Stimulated activated CD8-positive, alpha-beta memory T cell treated with anti-CD3 and anti-CD28 coated beads, Interleukin-7, amount 100 ng/mL, for 4 hours (primary cell): ENCODE results near the gene RTF2.
"Not testable (repeated sequence)": the region's sequence is repeated elsewhere in the genome, so short reads cannot be mapped to it uniquely, and the experiment has no call there.

Experiments
- DNase-seq, 2 donors: peaks; one replicate each; pipeline ENCODE4 v3.0.0-alpha.2; 2020; ENCODE audit warnings: low read depth in 2 of 2

Gene RTF2

DNA sequence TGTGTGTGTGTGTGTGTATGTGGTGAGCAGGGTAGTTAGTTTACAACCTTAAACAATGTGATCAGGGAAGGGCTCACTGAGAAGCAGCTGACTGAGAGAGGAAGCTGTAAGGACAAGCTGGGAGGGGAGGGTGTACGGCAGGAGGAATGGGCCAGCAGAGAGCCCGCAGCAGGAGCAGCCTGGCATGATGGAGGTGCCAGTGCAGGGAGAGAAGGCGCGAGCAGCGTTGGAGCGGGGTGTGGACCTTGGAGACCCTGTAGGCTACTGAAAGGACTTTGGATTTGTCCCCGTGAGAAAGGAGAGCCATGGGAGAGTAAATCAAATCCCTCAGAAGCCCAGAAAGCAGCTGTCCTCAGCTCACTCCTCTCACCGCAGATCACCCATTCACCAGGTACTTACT, 83.1 kb downstream of the RTF2 start:
- no peak for DNase-seq

DNA sequence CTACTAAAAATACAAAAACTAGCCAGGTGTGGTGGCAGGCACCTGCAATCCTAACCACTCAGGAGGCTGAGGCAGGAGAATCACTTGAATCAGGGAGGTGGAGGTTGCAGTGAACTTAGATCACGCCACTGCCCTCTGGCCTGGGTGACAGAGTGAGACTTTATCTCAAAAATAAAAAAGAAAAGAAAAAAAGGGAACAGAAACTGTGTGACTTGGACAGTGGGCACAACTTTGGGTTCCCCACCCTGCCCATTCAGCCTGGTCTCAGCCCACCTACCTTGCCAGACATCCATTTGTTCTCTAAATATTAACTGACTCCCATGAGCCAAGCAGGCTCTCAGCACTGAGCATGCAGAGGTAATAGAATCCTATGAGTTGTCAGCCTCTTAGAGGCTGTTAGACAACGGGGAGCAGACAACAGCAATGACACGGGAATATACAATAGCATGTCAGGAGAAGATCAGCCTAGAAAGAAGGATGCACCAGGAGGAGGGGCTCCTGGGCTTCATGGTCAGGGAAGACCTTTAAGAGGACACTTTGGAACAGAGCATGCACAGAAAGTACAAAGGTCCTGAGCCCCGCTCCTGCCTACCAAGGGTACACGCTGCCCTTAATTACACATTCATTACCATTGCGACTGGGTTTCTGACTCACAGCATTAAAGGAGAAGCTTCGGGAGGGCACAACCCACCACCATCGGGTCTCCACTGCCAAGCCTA, 84.6 kb downstream of the RTF2 start:
- no peak for DNase-seq

DNA sequence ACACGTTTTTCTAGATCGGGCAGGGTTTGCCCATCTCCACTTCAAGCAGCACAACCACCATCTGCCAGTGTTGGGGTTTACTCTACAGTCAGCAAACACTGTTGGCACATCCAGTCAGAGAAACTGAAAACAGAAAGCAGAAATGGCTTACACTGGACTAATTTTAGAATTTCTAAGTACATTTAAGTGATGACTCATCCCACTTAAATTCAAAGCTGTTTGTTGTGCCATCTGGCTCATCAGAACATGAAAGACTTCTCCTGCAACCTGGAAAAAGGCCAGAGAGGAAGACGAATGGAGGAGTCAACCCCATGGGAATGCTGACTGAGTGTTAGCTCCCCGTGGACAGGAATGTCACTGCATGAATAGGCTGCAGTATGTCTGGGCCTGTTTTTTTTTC, 86.4 kb downstream of the RTF2 start:
- DNase-seq: no peak

- DNase-seq: no peak
Observed at GRCh38 chr20:56558968-56559367, 90.5 kb downstream of the RTF2 start.

DNA sequence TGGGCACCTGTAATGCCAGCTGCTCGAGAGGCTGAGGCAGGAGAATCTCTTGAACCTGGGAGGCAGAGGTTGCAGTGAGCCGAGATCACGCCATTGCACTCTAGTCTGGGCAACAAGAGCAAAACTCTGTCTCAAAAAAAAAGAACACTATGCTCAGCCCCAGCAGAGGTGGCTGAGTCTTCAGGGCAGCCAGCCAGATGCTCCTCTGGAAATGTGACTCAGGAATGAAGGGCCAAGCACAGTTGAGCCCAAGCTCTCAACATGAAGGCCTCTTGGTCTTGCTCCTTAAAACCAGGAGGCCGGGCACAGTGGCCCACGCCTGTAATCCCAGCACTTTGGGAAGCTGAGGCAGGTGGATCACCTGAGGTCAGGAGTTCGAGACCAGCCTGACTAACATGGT, 96.1 kb downstream of the RTF2 start:
- DNase-seq: not testable (repeated sequence)

- no peak for DNase-seq
Observed at GRCh38 chr20:56565511-56565910, 97.1 kb downstream of the RTF2 start.

GRCh38 chr20:56566621-56567020, 98.2 kb downstream of the RTF2 start:
- no peak for DNase-seq
